ENCODE measurements around the gene HOXB2. TPM values are rescaled to one million over a fixed set of nuclear protein-coding genes. Genes with fewer than 3 reads are reported as not detected.

The HOXB2 gene
- total RNA-seq, 1 donor from 2014 or later = not detected

DNA sequence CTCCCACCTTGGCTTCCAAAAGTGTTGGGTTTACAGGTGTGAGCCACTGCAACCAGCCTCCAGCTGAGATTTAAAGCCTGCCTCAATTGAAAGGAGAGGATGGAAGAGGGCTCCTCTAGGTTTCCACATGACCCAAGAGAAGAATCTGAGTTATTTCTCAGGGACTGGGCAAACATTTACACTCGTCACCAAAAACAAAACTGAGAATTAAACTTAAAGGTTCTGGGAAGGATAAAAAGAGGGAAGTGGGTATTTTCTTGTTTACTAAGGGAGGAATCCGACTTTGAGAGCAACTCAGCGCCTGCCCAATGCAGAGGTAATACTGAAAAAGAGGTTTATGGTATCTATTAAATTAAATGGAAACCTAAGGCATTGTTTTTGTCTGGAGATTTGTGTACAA, 27.4 kb downstream of the HOXB2 start:
- no peak overlapping the region for H3K4me3 Mint-ChIP-seq
- H3K36me3 Mint-ChIP-seq = no peaks in the 10 kb centered on the region
- H3K4me1 Mint-ChIP-seq = no peaks in the 10 kb centered on the region
- no peak for DNase-seq (ENCODE audit: low spot score)
- peaks cover 48% of the 10 kb centered on the region for H3K27me3 Mint-ChIP-seq (ENCODE audit: insufficient read depth, low read depth)
- no peak overlapping the region for H3K27ac Mint-ChIP-seq
- TF ChIP-seq, protein P1, sequence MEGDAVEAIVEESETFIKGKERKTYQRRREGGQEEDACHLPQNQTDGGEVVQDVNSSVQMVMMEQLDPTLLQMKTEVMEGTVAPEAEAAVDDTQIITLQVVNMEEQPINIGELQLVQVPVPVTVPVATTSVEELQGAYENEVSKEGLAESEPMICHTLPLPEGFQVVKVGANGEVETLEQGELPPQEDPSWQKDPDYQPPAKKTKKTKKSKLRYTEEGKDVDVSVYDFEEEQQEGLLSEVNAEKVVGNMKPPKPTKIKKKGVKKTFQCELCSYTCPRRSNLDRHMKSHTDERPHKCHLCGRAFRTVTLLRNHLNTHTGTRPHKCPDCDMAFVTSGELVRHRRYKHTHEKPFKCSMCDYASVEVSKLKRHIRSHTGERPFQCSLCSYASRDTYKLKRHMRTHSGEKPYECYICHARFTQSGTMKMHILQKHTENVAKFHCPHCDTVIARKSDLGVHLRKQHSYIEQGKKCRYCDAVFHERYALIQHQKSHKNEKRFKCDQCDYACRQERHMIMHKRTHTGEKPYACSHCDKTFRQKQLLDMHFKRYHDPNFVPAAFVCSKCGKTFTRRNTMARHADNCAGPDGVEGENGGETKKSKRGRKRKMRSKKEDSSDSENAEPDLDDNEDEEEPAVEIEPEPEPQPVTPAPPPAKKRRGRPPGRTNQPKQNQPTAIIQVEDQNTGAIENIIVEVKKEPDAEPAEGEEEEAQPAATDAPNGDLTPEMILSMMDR (IDR thresholded peaks at IDR 0.05) = no peak
- no peak for TF ChIP-seq EZH2 (IDR thresholded peaks at IDR 0.05)
- no peak for TF ChIP-seq EZH2phosphoT487 (IDR thresholded peaks at IDR 0.05)
- Histone ChIP-seq H3K9ac (no peak overlapping the region), H3K9me3 (ENCODE audit: low read depth) (no peaks in the 10 kb centered on the region), H2AFZ (replicated peaks) (no peak overlapping the region), H3K36me3 (no peaks in the 10 kb centered on the region), H3K4me2 (no peak overlapping the region), H3F3A (ENCODE audit: low read depth) (no peaks in the 10 kb centered on the region), H3K27me3 (peaks cover 100% of the 10 kb centered on the region), H3K27ac (no peak overlapping the region), H3K4me3 (no peak overlapping the region), H3K79me2 (ENCODE audit: low read depth) (no peaks in the 10 kb centered on the region), H4K20me1 (ENCODE audit: low read depth) (peaks cover 15% of the 10 kb centered on the region), H3K4me1 (no peaks in the 10 kb centered on the region)
- H3K9me3 Mint-ChIP-seq = no peaks in the 10 kb centered on the region

DNA sequence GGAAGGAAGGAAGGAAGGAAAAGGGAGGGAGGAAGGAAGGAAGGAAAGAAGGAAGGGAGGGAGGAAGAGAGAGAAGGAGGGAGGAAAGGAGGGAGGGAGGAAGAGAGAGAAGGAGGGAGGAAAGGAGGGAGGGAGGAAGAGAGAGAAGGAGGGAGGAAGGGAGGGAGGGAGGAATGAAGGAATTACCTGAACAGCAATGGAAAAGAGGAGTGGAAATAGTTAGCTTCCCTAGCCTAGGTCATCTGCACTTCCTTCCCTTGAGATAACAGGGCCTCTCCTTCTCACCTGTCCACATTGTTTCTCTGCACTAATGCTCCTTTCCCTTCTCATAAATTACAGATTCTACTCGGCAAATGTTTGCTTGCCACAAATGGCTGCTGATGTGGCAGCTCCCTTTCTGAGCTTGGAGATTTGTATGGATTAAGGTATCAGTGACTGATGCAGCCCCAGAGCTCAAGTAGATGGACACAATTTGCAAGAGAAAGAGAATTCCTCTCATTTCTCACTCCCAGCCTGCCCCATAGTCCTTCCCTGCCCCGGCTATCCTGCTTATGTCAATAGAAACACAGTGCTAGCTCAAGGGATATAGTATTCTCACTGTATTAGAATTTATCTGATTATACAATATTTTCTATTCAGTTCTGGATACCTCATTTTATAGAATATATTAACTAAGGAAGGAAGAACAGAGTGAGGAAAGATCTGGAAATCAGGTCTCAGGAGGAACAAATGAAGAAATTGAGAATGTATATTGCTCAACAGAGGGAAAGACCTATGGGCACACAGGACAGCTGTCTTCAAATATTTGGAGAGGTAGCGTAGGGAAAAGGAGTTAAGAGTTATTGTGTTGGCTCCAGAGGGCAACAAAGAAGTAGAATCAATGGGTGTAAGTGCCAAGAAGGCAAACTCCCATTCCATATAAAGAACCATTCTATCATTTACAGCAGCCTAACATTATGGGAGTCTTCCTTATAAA, 28.7 kb downstream of the HOXB2 start:
- H3K79me2 ChIP-seq (ENCODE audit: low read depth) = no peaks in the 10 kb centered on the region
- H3F3A ChIP-seq (ENCODE audit: low read depth) = no peaks in the 10 kb centered on the region
- no peak overlapping the region for H2AFZ ChIP-seq (replicated peaks)
- DNase-seq (ENCODE audit: low spot score) = no peak
- no peak overlapping the region for H3K9ac ChIP-seq
- no peaks in the 10 kb centered on the region for H3K36me3 ChIP-seq
- H3K9me3 ChIP-seq (ENCODE audit: low read depth) = no peaks in the 10 kb centered on the region
- no peak overlapping the region for H3K4me3 ChIP-seq
- no peaks in the 10 kb centered on the region for H3K9me3 Mint-ChIP-seq
- peaks cover 47% of the 10 kb centered on the region for H3K27me3 Mint-ChIP-seq (ENCODE audit: insufficient read depth, low read depth)
- H3K4me2 ChIP-seq = no peak overlapping the region
- TF ChIP-seq EZH2 (IDR thresholded peaks at IDR 0.05) = no peak
- TF ChIP-seq, protein P1 (IDR thresholded peaks at IDR 0.05) = no peak
- no peak for TF ChIP-seq EZH2phosphoT487 (IDR thresholded peaks at IDR 0.05)
- H4K20me1 ChIP-seq (ENCODE audit: low read depth) = peaks cover 3% of the 10 kb centered on the region
- H3K36me3 Mint-ChIP-seq = no peaks in the 10 kb centered on the region
- no peak overlapping the region for H3K27ac ChIP-seq
- H3K4me3 Mint-ChIP-seq = no peak overlapping the region
- H3K4me1 Mint-ChIP-seq = no peaks in the 10 kb centered on the region
- H3K4me1 ChIP-seq = no peaks in the 10 kb centered on the region
- peaks cover 100% of the 10 kb centered on the region for H3K27me3 ChIP-seq
- no peak overlapping the region for H3K27ac Mint-ChIP-seq

DNA sequence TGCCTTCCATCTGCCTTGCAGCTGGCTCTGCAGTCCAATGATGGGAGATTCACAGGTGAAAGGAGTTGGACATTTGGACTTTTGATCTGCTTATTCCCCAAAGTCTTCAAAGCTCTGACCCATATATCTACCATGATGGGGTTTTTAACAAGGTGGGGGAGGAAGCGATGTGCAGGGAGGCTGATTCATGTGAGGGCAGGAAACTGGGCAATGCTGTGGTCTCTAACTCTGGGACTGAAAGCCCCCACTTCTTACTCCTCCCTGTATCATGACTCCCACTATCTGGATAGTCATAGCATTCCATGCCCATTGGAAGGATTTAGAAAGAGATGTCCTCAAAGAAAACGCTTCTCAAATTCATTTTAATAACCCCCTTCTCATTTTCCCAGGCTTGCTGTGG, 30.4 kb downstream of the HOXB2 start:
- Histone ChIP-seq H3K9ac (no peak overlapping the region), H3K9me3 (ENCODE audit: low read depth) (no peaks in the 10 kb centered on the region), H3K4me1 (no peaks in the 10 kb centered on the region), H3K36me3 (no peaks in the 10 kb centered on the region), H3K27ac (no peak overlapping the region), H3F3A (ENCODE audit: low read depth) (no peaks in the 10 kb centered on the region), H2AFZ (replicated peaks) (no peak overlapping the region), H3K79me2 (ENCODE audit: low read depth) (no peaks in the 10 kb centered on the region), H3K4me3 (no peak overlapping the region), H3K4me2 (no peak overlapping the region), H4K20me1 (ENCODE audit: low read depth) (peaks cover 3% of the 10 kb centered on the region), H3K27me3 (peaks cover 99% of the 10 kb centered on the region)
- H3K4me3 Mint-ChIP-seq = no peak overlapping the region
- H3K27ac Mint-ChIP-seq = no peak overlapping the region
- peaks cover 40% of the 10 kb centered on the region for H3K27me3 Mint-ChIP-seq (ENCODE audit: insufficient read depth, low read depth)
- H3K9me3 Mint-ChIP-seq = no peaks in the 10 kb centered on the region
- H3K36me3 Mint-ChIP-seq = no peaks in the 10 kb centered on the region
- TF ChIP-seq EZH2 (IDR thresholded peaks at IDR 0.05) (no peak), EZH2phosphoT487 (IDR thresholded peaks at IDR 0.05) (no peak)
- TF ChIP-seq, protein P1 (IDR thresholded peaks at IDR 0.05) = no peak
- no peak for DNase-seq (ENCODE audit: low spot score)
- H3K4me1 Mint-ChIP-seq = no peaks in the 10 kb centered on the region

Data from neural progenitor cell (in vitro differentiated cells).